ENCODE data around the gene BRINP2. TPM values are rescaled to one million over a fixed set of nuclear protein-coding genes. Genes with fewer than 3 reads are reported as not detected.

Gene BRINP2
- total RNA-seq, 1 experiment from 2014 or later, result not detected

DNA sequence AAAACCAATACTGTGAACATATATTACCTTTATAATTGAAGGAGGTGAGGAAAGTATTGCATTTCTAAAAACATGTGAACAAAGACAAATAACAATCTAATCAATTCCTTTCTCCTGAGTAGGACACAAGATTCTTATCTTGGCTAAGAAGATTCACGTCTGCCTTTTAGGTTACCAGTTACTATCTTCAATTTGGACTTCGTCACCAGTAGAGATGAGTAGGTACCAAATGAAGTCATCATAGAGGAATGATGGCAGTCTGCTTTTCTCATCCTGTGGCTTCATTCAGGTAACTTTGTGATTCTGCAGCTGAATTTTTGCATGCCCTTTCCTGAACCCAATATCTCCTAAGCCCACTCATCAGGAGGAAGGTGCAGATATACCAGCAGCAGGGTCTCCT is 38.6 kb upstream of the BRINP2 start:
- intact Hi-C loops (cut with micrococcal nuclease), result no loop called here
- POLR2A ChIA-PET, result no interaction called here
- Mint-ChIP-seq H3K27me3 (ENCODE audit: insufficient read depth, unreplicated experiment) (peaks cover 49% of the 10 kb centered on the region), H3K4me1 (ENCODE audit: insufficient read depth, unreplicated experiment) (no peaks in the 10 kb centered on the region), H3K27ac (ENCODE audit: low read depth, unreplicated experiment) (no peak overlapping the region), H3K36me3 (ENCODE audit: insufficient read depth, unreplicated experiment) (no peaks in the 10 kb centered on the region), H3K9me3 (ENCODE audit: unreplicated experiment) (no peaks in the 10 kb centered on the region), H3K4me3 (ENCODE audit: unreplicated experiment) (no peak overlapping the region)
- CTCF ChIA-PET, result interaction anchor here (1.1 to 1.6 kb wide), 2 partner anchors 49 to 648 kb away, joined by 3 to 4 read pairs; no protein-coding TSS in a partner anchor
- DNase-seq (ENCODE audit: unreplicated experiment), result no peak
- BruUV-seq (replicated peaks), result no TSS peak
- no peak for TF ChIP-seq CTCF (IDR thresholded peaks at IDR 0.05; ENCODE audit: unreplicated experiment)

- H3K4me3 Mint-ChIP-seq (ENCODE audit: unreplicated experiment), result no peak overlapping the region
- no peaks in the 10 kb centered on the region for H3K9me3 Mint-ChIP-seq (ENCODE audit: unreplicated experiment)
- H3K27me3 Mint-ChIP-seq (ENCODE audit: insufficient read depth, unreplicated experiment), result peaks cover 37% of the 10 kb centered on the region
- no TSS peak for BruUV-seq (replicated peaks)
- H3K36me3 Mint-ChIP-seq (ENCODE audit: insufficient read depth, unreplicated experiment), result no peaks in the 10 kb centered on the region
- no peak for DNase-seq (ENCODE audit: unreplicated experiment)
- intact Hi-C loops (cut with micrococcal nuclease), result no loop called here
- TF ChIP-seq CTCF (IDR thresholded peaks at IDR 0.05; ENCODE audit: unreplicated experiment), result no peak
- ChIA-PET POLR2A (no interaction called here), CTCF (no interaction called here)
- H3K27ac Mint-ChIP-seq (ENCODE audit: low read depth, unreplicated experiment), result no peak overlapping the region
- H3K4me1 Mint-ChIP-seq (ENCODE audit: insufficient read depth, unreplicated experiment), result no peaks in the 10 kb centered on the region
Measured at GRCh38 chr1:177133977-177134538, 36.7 kb upstream of the BRINP2 start.

- Mint-ChIP-seq H3K27ac (ENCODE audit: low read depth, unreplicated experiment) (no peak overlapping the region), H3K4me1 (ENCODE audit: insufficient read depth, unreplicated experiment) (no peaks in the 10 kb centered on the region), H3K4me3 (ENCODE audit: unreplicated experiment) (no peak overlapping the region), H3K36me3 (ENCODE audit: insufficient read depth, unreplicated experiment) (no peaks in the 10 kb centered on the region), H3K9me3 (ENCODE audit: unreplicated experiment) (no peaks in the 10 kb centered on the region), H3K27me3 (ENCODE audit: insufficient read depth, unreplicated experiment) (peaks cover 38% of the 10 kb centered on the region)
- CTCF ChIA-PET, result interaction anchor here (0.6 to 1.2 kb wide), 6 partner anchors 15 to 1202 kb away, joined by 3 to 4 read pairs (median 3); no protein-coding TSS in a partner anchor
- no peak for DNase-seq (ENCODE audit: unreplicated experiment)
- BruUV-seq (replicated peaks), result no TSS peak
- POLR2A ChIA-PET, result no interaction called here
- TF ChIP-seq CTCF (IDR thresholded peaks at IDR 0.05; ENCODE audit: unreplicated experiment), result no peak
- intact Hi-C loops (cut with micrococcal nuclease), result no loop called here
Measured at GRCh38 chr1:177135250-177135649, 35.5 kb upstream of the BRINP2 start.

DNA sequence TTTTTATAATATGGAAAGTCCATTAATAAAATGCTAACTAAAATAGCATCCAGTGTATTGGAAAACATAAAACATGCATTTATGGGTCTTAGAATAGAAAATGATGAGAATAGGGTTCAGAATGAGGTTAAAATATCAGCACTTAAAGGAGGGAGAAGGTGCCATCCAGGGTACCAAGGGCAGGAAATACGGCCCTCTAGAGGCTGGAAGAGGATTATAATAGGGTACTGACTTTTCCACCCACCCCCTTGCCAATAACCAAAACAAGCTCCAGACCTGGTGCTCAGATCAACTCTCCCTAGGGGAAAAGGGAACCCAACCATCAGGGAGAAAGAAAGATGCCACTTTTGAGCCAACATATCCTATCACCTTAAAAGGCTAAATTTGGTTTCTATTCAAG is 32.9 kb upstream of the BRINP2 start:
- H3K36me3 Mint-ChIP-seq (ENCODE audit: insufficient read depth, unreplicated experiment), result no peaks in the 10 kb centered on the region
- DNase-seq (ENCODE audit: unreplicated experiment), result no peak
- no peak overlapping the region for H3K4me3 Mint-ChIP-seq (ENCODE audit: unreplicated experiment)
- TF ChIP-seq CTCF (IDR thresholded peaks at IDR 0.05; ENCODE audit: unreplicated experiment), result no peak
- BruUV-seq (replicated peaks), result no TSS peak
- ChIA-PET CTCF (interaction anchor here (0.7 to 2.5 kb wide), 7 partner anchors 8 to 239 kb away, joined by 3 to 8 read pairs (median 4); no protein-coding TSS in a partner anchor), POLR2A (no interaction called here)
- no peaks in the 10 kb centered on the region for H3K9me3 Mint-ChIP-seq (ENCODE audit: unreplicated experiment)
- no peak overlapping the region for H3K27ac Mint-ChIP-seq (ENCODE audit: low read depth, unreplicated experiment)
- peaks cover 39% of the 10 kb centered on the region for H3K27me3 Mint-ChIP-seq (ENCODE audit: insufficient read depth, unreplicated experiment)
- H3K4me1 Mint-ChIP-seq (ENCODE audit: insufficient read depth, unreplicated experiment), result no peaks in the 10 kb centered on the region
- intact Hi-C loops (cut with micrococcal nuclease), result no loop called here

Data from MCF 10A (cell line).